OCI-LY1 (cell line): Measurements from ENCODE around the gene COL11A2.

Source experiments
- CTCF ChIP-seq: fragments of 200-600 bp; sonication (generic), shearing (Covaris generic); IDR thresholded peaks from 2 replicates; pipeline ENCODE4 v1.5.1; 2017; ENCODE audit warnings: mild to moderate bottlenecking, antibody characterized with exemption, low read length, moderate library complexity, mixed read lengths
- EZH2 ChIP-seq: fragments of 200-600 bp; sonication (generic), shearing (Covaris generic); IDR thresholded peaks from 2 replicates; pipeline ENCODE4 v1.8.0; 2017; ENCODE audit warnings: borderline replicate concordance, mixed run types, mild to moderate bottlenecking, antibody characterized with exemption, low read length, moderate library complexity, mixed read lengths

- TF ChIP-seq CTCF (no peak), EZH2 (no peak)
Measured at GRCh38 chr6:33117811-33118277, 74.4 kb downstream of the COL11A2 start.
